Measurements from ENCODE around the gene STK32C. TPM values are rescaled to one million over a fixed set of nuclear protein-coding genes. Genes with fewer than 3 reads are reported as not detected.

The STK32C gene
- polyA plus RNA-seq (2012; ENCODE audit: insufficient read length, low read depth) = 45.1 TPM

DNA sequence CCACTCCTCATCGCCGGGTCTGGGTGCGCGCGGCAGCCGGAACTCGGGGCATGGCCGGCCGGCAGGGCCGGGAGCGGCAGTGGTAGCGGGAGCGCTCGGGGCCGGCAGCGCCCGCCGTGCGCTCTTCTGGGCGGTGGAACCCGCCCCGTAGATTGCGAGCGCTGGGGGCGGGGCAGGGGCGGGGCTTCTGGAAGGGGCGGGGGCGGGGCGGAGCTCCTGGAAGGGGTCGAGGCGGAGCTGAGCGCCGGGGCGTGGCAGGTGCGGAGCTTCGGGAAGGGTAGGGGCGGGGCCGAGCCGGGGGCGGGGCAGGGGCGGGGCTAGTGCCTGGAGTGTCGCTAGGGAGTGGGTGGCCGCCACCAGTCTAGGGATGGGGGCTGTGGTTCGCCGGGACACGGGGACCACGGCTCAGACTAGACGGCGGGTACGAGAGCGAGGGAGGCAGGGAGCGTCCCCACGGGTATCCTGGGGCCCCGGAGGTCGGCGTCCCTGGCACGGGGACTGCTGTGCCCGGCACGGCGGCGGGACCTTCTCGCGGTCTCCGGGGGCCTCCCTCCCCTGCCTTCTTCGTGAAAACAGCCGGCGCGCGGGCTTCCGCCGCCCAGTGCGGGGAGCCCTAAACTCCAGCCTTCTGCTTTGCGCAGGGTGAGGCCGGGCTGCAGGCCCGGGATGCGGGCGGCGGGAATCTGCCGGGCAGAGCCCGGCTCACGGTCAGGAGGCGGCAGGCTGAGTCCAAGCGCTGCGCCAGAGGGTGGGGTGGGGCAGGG, at the start of gene STK32C:
TSS of gene STK32C (minus strand) at position 128 of the 764 bp plus-strand sequence. CDS start at position 11, 117 bp downstream.
- no peak for TF ChIP-seq FOXP2 (optimal IDR thresholded peaks at IDR 0.05; ENCODE audit: borderline replicate concordance, extremely low read depth, extremely low read length, insufficient read depth)
- TF ChIP-seq REST (IDR thresholded peaks at IDR 0.05; ENCODE audit: insufficient read depth in 1 of 2, low read depth in 2 of 2, low read length in 2 of 2) = no peak

DNA sequence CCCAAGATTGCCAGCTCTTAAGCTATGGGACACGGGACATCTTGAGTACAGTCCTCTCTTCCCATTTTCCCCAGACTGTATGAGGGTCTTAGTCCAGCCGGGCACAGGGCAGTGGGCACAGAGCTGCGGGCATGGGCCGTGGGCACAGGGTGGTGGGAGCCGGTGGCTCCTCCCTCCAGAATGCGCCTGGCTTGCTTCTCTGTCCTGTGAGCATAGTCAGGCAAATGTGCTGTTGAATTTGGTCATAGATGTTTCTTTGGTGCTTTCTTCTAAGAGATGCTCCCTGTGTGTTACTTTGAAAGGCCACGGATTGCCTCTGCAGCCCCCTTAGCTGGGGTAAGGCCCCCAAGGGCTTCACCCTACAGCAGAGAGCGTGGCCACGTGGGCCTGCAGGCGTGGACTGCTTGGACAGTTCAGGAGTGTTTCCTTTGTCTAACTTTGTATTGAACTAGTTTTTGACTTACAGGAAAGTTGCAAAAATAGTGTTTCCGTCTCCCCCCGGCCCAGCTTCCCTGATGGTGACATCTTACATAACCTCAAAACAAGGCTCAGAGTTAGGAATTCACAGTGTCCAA, 49.0 kb upstream of the STK32C start:
- TF ChIP-seq POLR2AphosphoS5 (IDR thresholded peaks at IDR 0.05; ENCODE audit: low read depth, low read length) (no peak), REST (IDR thresholded peaks at IDR 0.05; ENCODE audit: insufficient read depth in 1 of 2, low read depth in 2 of 2, low read length in 2 of 2) (no peak), FOXP2 (optimal IDR thresholded peaks at IDR 0.05; ENCODE audit: borderline replicate concordance, extremely low read depth, extremely low read length, insufficient read depth) (no peak), SIN3A (IDR thresholded peaks at IDR 0.05; ENCODE audit: borderline replicate concordance, insufficient read depth, low read length) (no peak), TAF1 (IDR thresholded peaks at IDR 0.05; ENCODE audit: borderline replicate concordance, insufficient read depth, low read length) (no peak)

DNA sequence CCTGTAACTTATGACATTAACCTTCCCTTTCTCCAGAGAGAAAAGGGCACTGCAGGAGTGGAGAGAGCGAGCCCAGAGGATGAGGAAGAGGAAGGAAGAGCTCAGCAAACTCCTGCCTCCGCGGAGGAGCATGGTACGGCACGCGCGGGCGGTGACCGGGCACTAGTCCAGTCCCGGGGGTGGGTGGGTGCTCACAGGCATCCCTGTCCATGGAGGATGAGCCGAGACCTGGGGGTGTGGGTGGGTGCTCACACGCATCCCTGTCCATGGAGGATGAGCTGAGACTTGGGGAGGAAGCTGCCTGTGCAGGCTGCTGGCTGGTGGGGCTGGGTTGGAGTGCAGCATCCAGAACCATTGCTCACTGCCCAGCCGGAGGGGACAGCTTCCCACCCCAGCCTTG, 48.0 kb upstream of the STK32C start:
- TF ChIP-seq TAF1 (IDR thresholded peaks at IDR 0.05; ENCODE audit: borderline replicate concordance, insufficient read depth, low read length) = no peak
- no peak for TF ChIP-seq FOXP2 (optimal IDR thresholded peaks at IDR 0.05; ENCODE audit: borderline replicate concordance, extremely low read depth, extremely low read length, insufficient read depth)
- TF ChIP-seq SIN3A (IDR thresholded peaks at IDR 0.05; ENCODE audit: borderline replicate concordance, insufficient read depth, low read length) = no peak
- no peak for TF ChIP-seq REST (IDR thresholded peaks at IDR 0.05; ENCODE audit: insufficient read depth in 1 of 2, low read depth in 2 of 2, low read length in 2 of 2)
- TF ChIP-seq POLR2AphosphoS5 (IDR thresholded peaks at IDR 0.05; ENCODE audit: low read depth, low read length) = no peak

- no peak for TF ChIP-seq REST (IDR thresholded peaks at IDR 0.05; ENCODE audit: insufficient read depth in 1 of 2, low read depth in 2 of 2, low read length in 2 of 2)
- no peak for TF ChIP-seq SIN3A (IDR thresholded peaks at IDR 0.05; ENCODE audit: borderline replicate concordance, insufficient read depth, low read length)
- TF ChIP-seq TAF1 (IDR thresholded peaks at IDR 0.05; ENCODE audit: borderline replicate concordance, insufficient read depth, low read length) = no peak
- TF ChIP-seq FOXP2 (optimal IDR thresholded peaks at IDR 0.05; ENCODE audit: borderline replicate concordance, extremely low read depth, extremely low read length, insufficient read depth) = no peak
- no peak for TF ChIP-seq POLR2AphosphoS5 (IDR thresholded peaks at IDR 0.05; ENCODE audit: low read depth, low read length)
Observed at GRCh38 chr10:132355297-132355696, 47.5 kb upstream of the STK32C start.

Data from PFSK-1 (cell line).